Right kidney (tissue), 1 donor: ENCODE data around the gene HOXB4.

Experiments
- DNase-seq: peaks from one replicate; pipeline ENCODE4 v3.0.0-alpha.2; 2016

The HOXB4 gene

DNA sequence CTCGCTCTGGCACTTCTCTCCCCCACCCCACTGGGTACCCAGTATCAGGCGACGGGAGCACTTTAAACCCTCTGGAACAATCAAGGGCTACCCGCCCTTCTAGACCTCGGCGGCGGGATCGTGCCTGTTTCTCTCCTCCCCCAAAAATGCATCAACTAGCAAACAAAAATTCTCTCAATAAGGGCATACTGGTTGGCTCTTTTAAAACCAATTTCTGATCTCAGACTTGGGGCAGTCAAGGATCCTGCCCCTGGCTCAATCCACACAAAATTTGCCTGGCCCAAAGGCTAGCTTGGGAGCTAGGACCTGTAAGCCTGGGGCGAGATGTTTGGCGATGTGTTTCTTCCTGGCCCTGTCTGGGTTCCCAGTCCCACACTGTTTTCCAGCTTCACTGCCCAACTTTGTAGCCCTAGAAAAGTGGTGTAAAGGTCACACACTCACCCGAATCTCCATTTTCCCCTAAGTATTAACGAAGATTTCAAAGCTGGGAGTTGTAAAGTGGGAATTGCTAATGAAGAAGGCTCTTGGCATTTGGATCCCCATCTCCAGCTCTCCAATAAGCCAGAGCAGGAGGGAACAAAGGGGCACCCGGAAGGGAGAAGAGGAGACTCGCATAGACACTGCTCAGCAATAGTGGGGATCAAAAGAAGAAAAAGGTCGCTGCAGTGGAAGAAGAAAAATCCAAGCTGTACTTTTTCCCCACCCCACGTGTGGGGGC, 18.9 kb downstream of the HOXB4 start:
- DNase-seq = no peak

GRCh38 chr17:48558831-48559121, 19.4 kb downstream of the HOXB4 start:
- DNase-seq = no peak

DNA sequence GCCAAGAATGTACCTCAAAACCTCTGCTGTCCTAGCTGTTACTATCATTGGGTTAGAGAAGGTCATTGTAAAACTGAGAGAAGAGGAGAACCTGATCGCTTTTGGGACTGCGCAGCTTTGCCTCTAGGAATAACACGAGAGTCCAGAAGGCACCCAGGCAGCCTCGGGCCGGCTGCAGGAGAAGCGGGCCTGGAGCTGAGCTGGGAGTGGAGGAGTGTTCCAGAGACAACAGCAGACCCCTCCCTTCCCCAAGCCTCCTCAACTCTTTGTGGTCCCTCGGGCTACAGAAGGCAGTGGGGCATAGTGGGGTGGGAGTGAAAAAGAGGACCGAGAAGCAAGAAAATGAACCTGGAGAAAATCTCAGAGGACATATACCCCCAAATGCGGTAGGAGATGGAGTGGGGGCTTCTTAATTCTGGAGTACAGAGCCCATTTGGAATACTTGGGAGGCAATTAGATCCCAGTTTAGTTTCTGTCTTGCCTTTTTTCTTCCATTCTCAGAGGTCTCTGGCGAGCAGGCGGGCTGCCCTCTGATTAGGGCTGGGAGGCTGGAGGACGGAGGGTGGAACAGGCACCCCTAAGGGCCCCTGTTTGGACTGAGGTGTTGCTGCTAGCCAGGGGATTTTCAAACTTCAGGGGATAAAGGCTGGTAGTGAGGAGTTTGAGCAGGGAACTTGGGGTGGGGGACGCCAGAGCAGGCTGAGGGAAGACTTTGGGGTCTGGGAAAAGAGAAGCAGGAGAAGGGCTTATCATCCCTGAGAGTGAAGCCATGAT, 19.9 kb downstream of the HOXB4 start:
- peak; percentile 51 for DNase-seq

- peak; percentile 66 for DNase-seq
Measured at GRCh38 chr17:48556576-48557401, 21.4 kb downstream of the HOXB4 start.

DNA sequence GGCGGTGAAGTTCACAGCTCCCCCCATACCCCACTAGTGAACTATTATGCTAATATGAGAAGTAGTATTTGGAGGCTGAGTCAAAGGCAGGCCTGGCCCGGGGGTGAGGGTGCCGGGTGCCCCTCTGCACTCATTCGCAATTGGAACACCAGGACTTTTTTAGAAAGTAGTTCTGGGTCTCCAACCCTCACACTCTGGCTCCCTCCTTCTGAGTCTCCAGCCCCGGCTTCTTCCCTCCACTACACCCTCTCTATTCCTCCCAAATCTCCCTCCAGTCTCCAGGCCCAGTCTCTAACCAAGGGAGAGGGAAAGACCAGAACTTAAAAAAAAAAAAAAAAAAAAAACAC, 21.9 kb downstream of the HOXB4 start:
- DNase-seq = no peak

- DNase-seq = peak; percentile 75
Measured at GRCh38 chr17:48555258-48556228, 22.6 kb downstream of the HOXB4 start.

- DNase-seq = peak; percentile 78
Measured at GRCh38 chr17:48554412-48555257, 23.5 kb downstream of the HOXB4 start.

DNA sequence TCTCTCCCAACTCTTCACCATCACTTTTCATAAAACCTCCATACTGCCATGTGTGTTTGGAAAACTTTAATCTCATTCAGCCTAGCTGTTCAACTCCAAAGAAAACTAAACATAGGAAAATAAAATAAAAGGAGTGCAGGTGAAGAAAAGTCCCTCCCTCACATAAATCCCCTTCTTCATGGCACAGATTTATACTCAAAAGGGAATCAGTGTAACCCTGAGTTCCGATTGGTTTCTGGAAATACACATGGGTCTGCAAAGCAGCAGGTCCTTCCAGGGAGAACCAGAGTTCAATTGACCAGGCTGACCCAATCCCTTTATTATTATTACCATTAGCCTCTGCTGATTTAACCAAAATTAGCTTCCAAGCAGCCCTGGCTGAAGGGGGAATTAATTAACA, 24.3 kb downstream of the HOXB4 start:
- peak; percentile 59 for DNase-seq

DNA sequence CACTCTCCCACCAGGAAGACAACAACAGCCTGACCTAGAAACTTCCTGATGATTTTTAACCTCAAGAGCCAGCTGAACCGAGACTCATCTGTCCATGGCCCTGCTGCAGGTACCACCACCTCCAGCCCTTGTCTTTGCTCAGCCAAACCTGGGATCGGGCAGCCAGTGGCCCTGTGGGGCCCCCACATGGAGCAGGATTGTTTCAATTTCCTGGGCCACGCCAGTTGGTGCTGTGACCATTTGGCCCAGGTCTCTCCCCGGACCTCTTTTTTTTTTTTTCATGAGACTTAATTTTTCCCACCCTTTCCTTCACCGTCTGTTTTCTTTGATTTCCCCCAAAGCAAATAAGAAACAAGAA, 25.0 kb downstream of the HOXB4 start:
- no peak for DNase-seq

- peak; percentile 77 for DNase-seq
Measured at GRCh38 chr17:48552466-48553189, 25.5 kb downstream of the HOXB4 start.

DNA sequence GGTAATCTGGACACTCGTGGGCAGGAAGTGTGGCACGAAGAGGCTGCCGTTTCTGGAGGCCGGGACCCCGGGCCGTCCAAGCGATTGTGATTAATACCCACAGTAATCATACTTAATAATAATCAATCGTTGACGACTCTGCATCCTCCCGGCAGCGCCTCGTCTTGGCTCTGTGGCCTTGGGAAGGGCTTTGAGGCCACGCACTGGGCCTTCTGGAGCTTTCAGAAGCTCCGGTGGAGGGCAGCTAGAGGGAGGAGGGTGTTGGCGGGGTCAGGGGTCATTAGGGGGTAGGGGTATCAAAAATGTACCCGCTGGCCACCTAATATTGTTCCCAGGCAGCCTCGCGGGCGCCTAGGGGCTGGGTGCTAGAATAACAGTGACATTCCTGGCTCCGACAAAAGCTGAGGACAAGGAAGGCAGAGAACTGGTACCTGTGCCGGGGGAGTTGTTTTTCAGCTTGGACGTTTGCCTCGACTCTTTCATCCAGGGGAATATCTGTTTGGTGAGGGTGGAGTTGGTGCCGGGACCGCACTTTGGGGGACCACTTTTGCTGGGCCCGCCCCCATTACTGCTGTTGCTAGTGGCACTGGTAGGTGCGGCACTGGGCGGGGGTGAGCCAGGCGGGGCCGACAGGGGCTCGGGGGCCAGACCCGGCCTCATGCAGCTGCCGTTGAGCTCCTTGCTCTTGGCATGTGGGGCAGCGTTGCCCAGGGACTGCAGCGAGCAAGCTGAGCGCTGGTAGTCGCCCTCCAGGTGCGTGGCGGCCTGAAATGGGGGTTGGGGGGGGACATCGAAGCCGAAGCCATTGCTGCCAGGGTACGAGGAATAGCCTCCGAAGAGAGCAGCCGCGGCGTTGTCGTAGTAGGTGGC, 26.3 kb downstream of the HOXB4 start:
- peak; percentile 67 for DNase-seq

- no peak for DNase-seq
Measured at GRCh38 chr17:48551214-48551555, 27.0 kb downstream of the HOXB4 start.

DNA sequence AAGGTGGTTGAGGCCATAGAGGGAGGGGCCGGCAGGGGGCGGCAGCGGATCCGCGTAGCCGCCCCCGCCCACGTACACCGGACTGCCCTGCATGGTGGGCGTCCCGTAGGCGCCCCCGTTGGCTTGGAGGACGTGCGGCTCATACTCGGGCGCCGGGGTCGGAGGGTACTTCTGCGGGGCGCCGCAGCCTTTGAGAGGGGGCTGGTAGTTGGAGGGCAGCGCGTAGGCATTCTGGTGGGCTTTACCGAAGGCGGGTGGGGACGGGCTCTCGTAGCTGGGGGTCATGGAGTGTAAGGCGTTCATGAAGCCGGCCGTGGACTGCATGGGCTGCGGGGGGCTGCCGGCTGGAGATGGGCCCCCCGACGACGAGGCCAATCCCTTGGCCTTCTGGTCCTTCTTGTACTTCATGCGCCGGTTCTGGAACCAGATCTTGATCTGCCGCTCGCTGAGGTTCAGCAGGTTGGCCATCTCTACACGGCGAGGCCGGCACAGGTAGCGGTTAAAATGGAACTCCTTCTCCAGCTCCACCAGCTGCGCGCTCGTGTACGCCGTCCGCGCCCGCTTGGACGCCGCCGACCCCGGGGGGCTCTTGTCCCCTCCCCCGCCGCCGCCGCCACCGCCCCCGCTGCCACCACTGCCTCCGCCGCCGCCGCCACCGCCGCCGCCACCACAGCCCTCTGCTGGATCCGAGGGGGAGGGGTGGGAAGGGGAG, 27.5 kb downstream of the HOXB4 start:
- peak; percentile 72 for DNase-seq

GRCh38 chr17:48549914-48550501, 28.1 kb downstream of the HOXB4 start:
- DNase-seq = no peak

DNA sequence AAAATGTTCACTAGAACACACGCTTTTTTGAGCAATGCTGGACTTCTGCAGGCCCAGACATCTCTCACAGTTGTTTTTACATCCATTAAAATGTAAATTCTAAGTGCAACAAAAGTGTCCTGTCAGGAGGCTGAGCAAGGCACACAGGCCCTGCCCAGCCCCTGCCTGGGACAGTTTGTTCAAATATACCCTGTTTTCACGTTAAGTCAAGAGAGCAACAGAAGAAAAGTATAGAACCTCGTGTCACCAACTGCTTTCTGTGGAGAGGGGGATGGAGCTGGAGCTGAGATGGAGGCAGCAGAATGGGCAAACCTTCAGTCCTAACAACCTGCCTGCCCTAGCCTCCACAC, 28.9 kb downstream of the HOXB4 start:
- peak; percentile 45 for DNase-seq

DNA sequence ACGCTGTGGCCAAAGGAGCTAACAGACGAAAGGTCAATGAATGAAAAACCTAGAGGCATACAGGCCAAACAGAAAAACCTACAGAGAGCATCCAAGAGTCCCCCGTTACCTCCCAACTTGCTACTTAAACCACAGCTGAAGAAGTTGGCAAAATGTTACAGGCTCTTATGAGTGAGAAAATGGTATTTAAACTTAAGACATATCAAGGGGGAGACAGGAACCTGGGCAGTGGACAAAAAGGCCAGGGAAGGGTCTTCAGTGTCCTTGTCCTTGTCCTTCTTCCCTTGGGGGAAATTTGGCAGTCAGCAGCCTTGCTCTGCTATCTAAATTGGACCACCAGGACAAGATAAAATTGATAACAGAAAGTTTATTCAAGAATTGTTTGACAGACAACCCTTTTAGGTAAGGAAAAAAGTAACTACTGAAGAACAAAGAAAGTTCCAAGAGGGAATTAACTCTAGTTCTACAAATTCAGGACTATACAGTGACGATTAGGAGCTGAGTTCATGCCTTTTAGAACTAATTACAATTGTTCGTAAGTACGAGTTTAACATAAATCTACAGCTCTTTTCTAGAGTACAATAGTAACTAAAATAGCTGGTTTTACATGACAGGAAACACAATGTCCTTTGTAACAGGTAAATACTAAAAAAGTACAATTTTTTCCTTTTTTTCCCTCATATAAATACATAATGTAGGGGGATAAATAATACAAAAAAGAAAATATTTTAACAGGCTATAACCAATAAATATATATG, 29.4 kb downstream of the HOXB4 start:
- DNase-seq = peak; percentile 50

- no peak for DNase-seq
Measured at GRCh38 chr17:48547808-48548522, 30.2 kb downstream of the HOXB4 start.
